ENCODE data around the gene PI4KB. TPM values are rescaled to one million over a fixed set of nuclear protein-coding genes. Genes with fewer than 3 reads are reported as not detected.

The PI4KB gene
- total RNA-seq, 2 donors from 2014 or later = 47.2 to 53.5 TPM

GRCh38 chr1:151289080-151289935, 37.9 kb downstream of the PI4KB start:
- no peaks in the 10 kb centered on the region for H3K9me3 ChIP-seq
- H3K4me3 ChIP-seq = no peak overlapping the region
- peaks cover 30% of the 10 kb centered on the region for H3K36me3 ChIP-seq
- no peaks in the 10 kb centered on the region for H3K27me3 ChIP-seq
- no peak overlapping the region for H3K27ac ChIP-seq
- intact Hi-C loops (cut with DNase I) = no loop called here
- TF ChIP-seq CTCF (IDR thresholded peaks at IDR 0.05) = no peak
- no peaks in the 10 kb centered on the region for H3K4me1 ChIP-seq
- no peak for DNase-seq
- no peak overlapping the region for H3K9ac ChIP-seq (ENCODE audit: low read depth in 2 of 2, low read length in 2 of 2)

GRCh38 chr1:151288502-151288901, 38.7 kb downstream of the PI4KB start:
- H3K36me3 ChIP-seq = peaks cover 30% of the 10 kb centered on the region

GRCh38 chr1:151287767-151288500, 39.3 kb downstream of the PI4KB start:
- Histone ChIP-seq H3K36me3 (peaks cover 30% of the 10 kb centered on the region), H3K27me3 (no peaks in the 10 kb centered on the region), H3K27ac (no peak overlapping the region), H3K9me3 (no peaks in the 10 kb centered on the region), H3K9ac (ENCODE audit: low read depth in 2 of 2, low read length in 2 of 2) (no peak overlapping the region), H3K4me3 (no peak overlapping the region), H3K4me1 (peaks cover 4% of the 10 kb centered on the region)
- no peak for DNase-seq
- intact Hi-C loops (cut with DNase I) = no loop called here
- no peak for TF ChIP-seq CTCF (IDR thresholded peaks at IDR 0.05)

More at GRCh38 chr1:151288502-151288901, 38.7 kb downstream of the PI4KB start:
- H3K27me3 ChIP-seq = no peaks in the 10 kb centered on the region
- no peak overlapping the region for H3K4me3 ChIP-seq
- no peak for DNase-seq
- intact Hi-C loops (cut with DNase I) = no loop called here
- no peak for TF ChIP-seq CTCF (IDR thresholded peaks at IDR 0.05)
- no peak overlapping the region for H3K27ac ChIP-seq
- no peaks in the 10 kb centered on the region for H3K9me3 ChIP-seq
- H3K4me1 ChIP-seq = peaks cover 2% of the 10 kb centered on the region
- no peak overlapping the region for H3K9ac ChIP-seq (ENCODE audit: low read depth in 2 of 2, low read length in 2 of 2)

- no peak overlapping the region for H3K27ac ChIP-seq
- TF ChIP-seq CTCF (IDR thresholded peaks at IDR 0.05) = no peak
- intact Hi-C loops (cut with DNase I) = no loop called here
- no peaks in the 10 kb centered on the region for H3K9me3 ChIP-seq
- no peak for DNase-seq
- no peak overlapping the region for H3K4me3 ChIP-seq
- H3K36me3 ChIP-seq = peaks cover 28% of the 10 kb centered on the region
- H3K27me3 ChIP-seq = no peaks in the 10 kb centered on the region
- H3K9ac ChIP-seq (ENCODE audit: low read depth in 2 of 2, low read length in 2 of 2) = no peak overlapping the region
- peaks cover 4% of the 10 kb centered on the region for H3K4me1 ChIP-seq
These were observed 39.9 kb downstream of the PI4KB start for GRCh38 chr1:151287341-151287699.

- H3K36me3 ChIP-seq = peaks cover 24% of the 10 kb centered on the region
- no peaks in the 10 kb centered on the region for H3K27me3 ChIP-seq
- H3K27ac ChIP-seq = no peak overlapping the region
- no peaks in the 10 kb centered on the region for H3K9me3 ChIP-seq
- intact Hi-C loops (cut with DNase I) = no loop called here
- H3K9ac ChIP-seq (ENCODE audit: low read depth in 2 of 2, low read length in 2 of 2) = no peak overlapping the region
- no peak for TF ChIP-seq CTCF (IDR thresholded peaks at IDR 0.05)
- no peak for DNase-seq
- no peak overlapping the region for H3K4me3 ChIP-seq
- H3K4me1 ChIP-seq = peaks cover 4% of the 10 kb centered on the region
These were observed 40.4 kb downstream of the PI4KB start for GRCh38 chr1:151286619-151287340.
